ENCODE measurements around the gene MAP3K8. TPM values are rescaled to one million over a fixed set of nuclear protein-coding genes. Genes with fewer than 3 reads are reported as not detected.
"Not testable (repeated sequence)": the region's sequence is repeated elsewhere in the genome, so short reads cannot be mapped to it uniquely, and the experiment has no call there.

MAP3K8 gene
- polyA plus RNA-seq, 1 donor from 2014 or later: 1.5 TPM

GRCh38 chr10:30434273-30435072 is 489 bp downstream of the MAP3K8 start:
- peak overlapping the region; percentile 82 for H2AFZ ChIP-seq (ENCODE audit: low read depth, low read length)
- no peaks in the 10 kb centered on the region for H3K79me2 ChIP-seq (replicated peaks; ENCODE audit: insufficient read depth, low read length)

GRCh38 chr10:30435073-30435422 is 1.1 kb downstream of the MAP3K8 start:
- Histone ChIP-seq H3K79me2 (replicated peaks; ENCODE audit: insufficient read depth, low read length) (no peaks in the 10 kb centered on the region), H3K9me3 (ENCODE audit: low read length) (no peaks in the 10 kb centered on the region), H3K4me3 (ENCODE audit: low read length) (peak overlapping the region; percentile 97), H3K27ac (ENCODE audit: low read length) (no peak overlapping the region), H4K20me1 (ENCODE audit: insufficient read depth) (no peaks in the 10 kb centered on the region), H2AFZ (ENCODE audit: low read depth, low read length) (no peak overlapping the region), H3K9ac (ENCODE audit: low read length) (no peak overlapping the region), H3K4me2 (ENCODE audit: low read length) (peak overlapping the region; percentile 49), H3F3A (ENCODE audit: insufficient read depth, low read length, poor library complexity, severe bottlenecking) (no peaks in the 10 kb centered on the region), H3K27me3 (ENCODE audit: insufficient read depth, low read depth, low read length) (no peaks in the 10 kb centered on the region), H3K36me3 (ENCODE audit: insufficient read depth, low read length) (no peaks in the 10 kb centered on the region), H3K9me2 (ENCODE audit: insufficient read depth, low read length) (no peaks in the 10 kb centered on the region)
- no peak for TF ChIP-seq TAF1 (IDR thresholded peaks at IDR 0.05; ENCODE audit: low read depth)
- TF ChIP-seq, protein P1, sequence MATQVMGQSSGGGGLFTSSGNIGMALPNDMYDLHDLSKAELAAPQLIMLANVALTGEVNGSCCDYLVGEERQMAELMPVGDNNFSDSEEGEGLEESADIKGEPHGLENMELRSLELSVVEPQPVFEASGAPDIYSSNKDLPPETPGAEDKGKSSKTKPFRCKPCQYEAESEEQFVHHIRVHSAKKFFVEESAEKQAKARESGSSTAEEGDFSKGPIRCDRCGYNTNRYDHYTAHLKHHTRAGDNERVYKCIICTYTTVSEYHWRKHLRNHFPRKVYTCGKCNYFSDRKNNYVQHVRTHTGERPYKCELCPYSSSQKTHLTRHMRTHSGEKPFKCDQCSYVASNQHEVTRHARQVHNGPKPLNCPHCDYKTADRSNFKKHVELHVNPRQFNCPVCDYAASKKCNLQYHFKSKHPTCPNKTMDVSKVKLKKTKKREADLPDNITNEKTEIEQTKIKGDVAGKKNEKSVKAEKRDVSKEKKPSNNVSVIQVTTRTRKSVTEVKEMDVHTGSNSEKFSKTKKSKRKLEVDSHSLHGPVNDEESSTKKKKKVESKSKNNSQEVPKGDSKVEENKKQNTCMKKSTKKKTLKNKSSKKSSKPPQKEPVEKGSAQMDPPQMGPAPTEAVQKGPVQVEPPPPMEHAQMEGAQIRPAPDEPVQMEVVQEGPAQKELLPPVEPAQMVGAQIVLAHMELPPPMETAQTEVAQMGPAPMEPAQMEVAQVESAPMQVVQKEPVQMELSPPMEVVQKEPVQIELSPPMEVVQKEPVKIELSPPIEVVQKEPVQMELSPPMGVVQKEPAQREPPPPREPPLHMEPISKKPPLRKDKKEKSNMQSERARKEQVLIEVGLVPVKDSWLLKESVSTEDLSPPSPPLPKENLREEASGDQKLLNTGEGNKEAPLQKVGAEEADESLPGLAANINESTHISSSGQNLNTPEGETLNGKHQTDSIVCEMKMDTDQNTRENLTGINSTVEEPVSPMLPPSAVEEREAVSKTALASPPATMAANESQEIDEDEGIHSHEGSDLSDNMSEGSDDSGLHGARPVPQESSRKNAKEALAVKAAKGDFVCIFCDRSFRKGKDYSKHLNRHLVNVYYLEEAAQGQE (IDR thresholded peaks at IDR 0.05; ENCODE audit: borderline replicate concordance): no peak
- TF ChIP-seq SMC3 (conservative IDR thresholded peaks at IDR 0.05; ENCODE audit: poor library complexity): no peak
- TF ChIP-seq EP300 (conservative IDR thresholded peaks at IDR 0.05; ENCODE audit: poor library complexity, severe bottlenecking): no peak
- TF ChIP-seq MXI1 (conservative IDR thresholded peaks at IDR 0.05; ENCODE audit: poor library complexity, severe bottlenecking): no peak
- no peak for TF ChIP-seq EZH2 (IDR thresholded peaks at IDR 0.05; ENCODE audit: borderline replicate concordance, insufficient read depth, low read length, poor library complexity, severe bottlenecking)
- TF ChIP-seq RAD21 (conservative IDR thresholded peaks at IDR 0.05): no peak
- no peak for TF ChIP-seq POLR2AphosphoS5 (IDR thresholded peaks at IDR 0.05)
- TF ChIP-seq, protein P2, sequence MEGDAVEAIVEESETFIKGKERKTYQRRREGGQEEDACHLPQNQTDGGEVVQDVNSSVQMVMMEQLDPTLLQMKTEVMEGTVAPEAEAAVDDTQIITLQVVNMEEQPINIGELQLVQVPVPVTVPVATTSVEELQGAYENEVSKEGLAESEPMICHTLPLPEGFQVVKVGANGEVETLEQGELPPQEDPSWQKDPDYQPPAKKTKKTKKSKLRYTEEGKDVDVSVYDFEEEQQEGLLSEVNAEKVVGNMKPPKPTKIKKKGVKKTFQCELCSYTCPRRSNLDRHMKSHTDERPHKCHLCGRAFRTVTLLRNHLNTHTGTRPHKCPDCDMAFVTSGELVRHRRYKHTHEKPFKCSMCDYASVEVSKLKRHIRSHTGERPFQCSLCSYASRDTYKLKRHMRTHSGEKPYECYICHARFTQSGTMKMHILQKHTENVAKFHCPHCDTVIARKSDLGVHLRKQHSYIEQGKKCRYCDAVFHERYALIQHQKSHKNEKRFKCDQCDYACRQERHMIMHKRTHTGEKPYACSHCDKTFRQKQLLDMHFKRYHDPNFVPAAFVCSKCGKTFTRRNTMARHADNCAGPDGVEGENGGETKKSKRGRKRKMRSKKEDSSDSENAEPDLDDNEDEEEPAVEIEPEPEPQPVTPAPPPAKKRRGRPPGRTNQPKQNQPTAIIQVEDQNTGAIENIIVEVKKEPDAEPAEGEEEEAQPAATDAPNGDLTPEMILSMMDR (IDR thresholded peaks at IDR 0.05; ENCODE audit: poor library complexity, severe bottlenecking): no peak

More at GRCh38 chr10:30434273-30435072, 489 bp downstream of the MAP3K8 start:
- no peaks in the 10 kb centered on the region for H4K20me1 ChIP-seq (ENCODE audit: insufficient read depth)
- no peaks in the 10 kb centered on the region for H3K9me2 ChIP-seq (ENCODE audit: insufficient read depth, low read length)
- H3K27me3 ChIP-seq (ENCODE audit: insufficient read depth, low read depth, low read length): no peaks in the 10 kb centered on the region
- H3K36me3 ChIP-seq (ENCODE audit: insufficient read depth, low read length): no peaks in the 10 kb centered on the region
- H3K9ac ChIP-seq (ENCODE audit: low read length): peak overlapping the region; percentile 71
- TF ChIP-seq MXI1 (conservative IDR thresholded peaks at IDR 0.05; ENCODE audit: poor library complexity, severe bottlenecking) (peak; percentile 61), EZH2 (IDR thresholded peaks at IDR 0.05; ENCODE audit: borderline replicate concordance, insufficient read depth, low read length, poor library complexity, severe bottlenecking) (no peak)
- H3K9me3 ChIP-seq (ENCODE audit: low read length): no peaks in the 10 kb centered on the region
- no peaks in the 10 kb centered on the region for H3F3A ChIP-seq (ENCODE audit: insufficient read depth, low read length, poor library complexity, severe bottlenecking)
- peak overlapping the region; percentile 49 for H3K4me2 ChIP-seq (ENCODE audit: low read length)
- peak overlapping the region; percentile 97 for H3K4me3 ChIP-seq (ENCODE audit: low read length)
- H3K27ac ChIP-seq (ENCODE audit: low read length): no peak overlapping the region

GRCh38 chr10:30435499-30436167 is 1.6 kb downstream of the MAP3K8 start:
- H2AFZ ChIP-seq (ENCODE audit: low read depth, low read length); H3K9me3 ChIP-seq (ENCODE audit: low read length); H3K9ac ChIP-seq (ENCODE audit: low read length); H3K27me3 ChIP-seq (ENCODE audit: insufficient read depth, low read depth, low read length); H3K36me3 ChIP-seq (ENCODE audit: insufficient read depth, low read length); H4K20me1 ChIP-seq (ENCODE audit: insufficient read depth); H3F3A ChIP-seq (ENCODE audit: insufficient read depth, low read length, poor library complexity, severe bottlenecking); H3K79me2 ChIP-seq (replicated peaks; ENCODE audit: insufficient read depth, low read length); H3K27ac ChIP-seq (ENCODE audit: low read length); H3K4me2 ChIP-seq (ENCODE audit: low read length); H3K9me2 ChIP-seq (ENCODE audit: insufficient read depth, low read length): not testable (repeated sequence)
- peak overlapping the region; percentile 97 for H3K4me3 ChIP-seq (ENCODE audit: low read length)
